Activated T-cell treated with anti-CD3 and anti-CD28 coated beads for 1 hour (primary cell): Measurements from ENCODE around the gene NUDT8.
"Not testable (repeated sequence)": the region's sequence is repeated elsewhere in the genome, so short reads cannot be mapped to it uniquely, and the experiment has no call there.

Source experiments
- DNase-seq: peaks from one replicate; pipeline ENCODE4 v3.0.0-alpha.2; 2020; ENCODE audit warnings: low read depth

NUDT8 gene

GRCh38 chr11:67629386-67630227, at the start of gene NUDT8:
Gene NUDT8, minus strand, starts transcription at chr11:67629937. Its CDS starts 26 bp downstream, at chr11:67629911.
- DNase-seq: peak; percentile 98

GRCh38 chr11:67675058-67675747, 45.5 kb upstream of the NUDT8 start:
- no peak for DNase-seq

GRCh38 chr11:67674442-67674871, 44.7 kb upstream of the NUDT8 start, which contains the start of gene ALDH3B2:
Gene ALDH3B2, minus strand, starts transcription at chr11:67674623. Its CDS starts 7,688 bp downstream, at chr11:67666935.
- DNase-seq: no peak

- no peak for DNase-seq
Measured at GRCh38 chr11:67673902-67674301, 44.2 kb upstream of the NUDT8 start.

GRCh38 chr11:67673358-67673757, 43.6 kb upstream of the NUDT8 start:
- DNase-seq: no peak

- no peak for DNase-seq
Measured at GRCh38 chr11:67671211-67671520, 41.4 kb upstream of the NUDT8 start.

- DNase-seq: no peak
Measured at GRCh38 chr11:67670316-67671210, 40.8 kb upstream of the NUDT8 start.

GRCh38 chr11:67668192-67668551, 38.4 kb upstream of the NUDT8 start:
- no peak for DNase-seq

GRCh38 chr11:67667490-67668191, 37.9 kb upstream of the NUDT8 start:
- no peak for DNase-seq

- DNase-seq: no peak
Measured at GRCh38 chr11:67666676-67667489, 37.1 kb upstream of the NUDT8 start.

- no peak for DNase-seq
Measured at GRCh38 chr11:67666303-67666645, 36.5 kb upstream of the NUDT8 start.

GRCh38 chr11:67665541-67666302, 36.0 kb upstream of the NUDT8 start:
- DNase-seq: no peak

GRCh38 chr11:67664696-67665540, 35.2 kb upstream of the NUDT8 start:
- no peak for DNase-seq

- DNase-seq: no peak
Measured at GRCh38 chr11:67664213-67664585, 34.5 kb upstream of the NUDT8 start.

GRCh38 chr11:67663532-67664212, 33.9 kb upstream of the NUDT8 start:
- DNase-seq: no peak

GRCh38 chr11:67662835-67663531, 33.2 kb upstream of the NUDT8 start:
- DNase-seq: no peak

- DNase-seq: no peak
Measured at GRCh38 chr11:67662142-67662834, 32.6 kb upstream of the NUDT8 start.

- not testable (repeated sequence) for DNase-seq
Measured at GRCh38 chr11:67660752-67661151, 31.0 kb upstream of the NUDT8 start.
